HFFc6 (cell line): ENCODE measurements around the gene KCNB1. TPM values are rescaled to one million over a fixed set of nuclear protein-coding genes. Genes with fewer than 3 reads are reported as not detected.

Experiments
- DNase-seq: peaks from one replicate; pipeline ENCODE4 v3.0.0-alpha.2; 2018
- H3K27ac Mint-ChIP-seq: 2 replicates; pipeline ENCODE4 v1.8.0; 2020; ENCODE audit warnings: mild to moderate bottlenecking, mixed read lengths
- H3K27me3 Mint-ChIP-seq: 2 replicates; pipeline ENCODE4 v1.8.0; 2021; ENCODE audit warnings: mild to moderate bottlenecking, moderate library complexity, mixed read lengths; ENCODE audit not compliant: insufficient read depth
- H3K36me3 Mint-ChIP-seq: 2 replicates; pipeline ENCODE4 v1.8.0; 2021; ENCODE audit warnings: low read depth, mixed read lengths
- H3K4me1 Mint-ChIP-seq: 2 replicates; pipeline ENCODE4 v1.8.0; 2020; ENCODE audit warnings: low read depth, mixed read lengths
- H3K4me3 Mint-ChIP-seq: 2 replicates; pipeline ENCODE4 v1.8.0; 2020; ENCODE audit warnings: mild to moderate bottlenecking, moderate library complexity, mixed read lengths
- H3K9me3 Mint-ChIP-seq: 2 replicates; pipeline ENCODE4 v1.8.0; 2020; ENCODE audit warnings: mild to moderate bottlenecking, mixed read lengths
- total RNA-seq, 6 experiments: library from RNA; stranded (reverse); fragmentation: NEBNext Ultra II Directional; extraction: Animal tissue kit (Norgen Biotek cat#: 25700); gene quantifications; 2 replicates in 1 of 6; 3 replicates in 5 of 6; pipeline ENCODE4 v1.2.3, GENCODE V29; 2021
- TF ChIP-seq, protein P1 (sequence below): fragments of 200-600 bp; sonication (generic); IDR thresholded peaks from 2 replicates; pipeline ENCODE4 v1.5.0; 2021; ENCODE audit warnings: antibody characterized with exemption, mild to moderate bottlenecking

KCNB1 gene
- total RNA-seq, 6 experiments from 2014 or later: 0.05 to 1.2 (median 0.20) TPM

DNA sequence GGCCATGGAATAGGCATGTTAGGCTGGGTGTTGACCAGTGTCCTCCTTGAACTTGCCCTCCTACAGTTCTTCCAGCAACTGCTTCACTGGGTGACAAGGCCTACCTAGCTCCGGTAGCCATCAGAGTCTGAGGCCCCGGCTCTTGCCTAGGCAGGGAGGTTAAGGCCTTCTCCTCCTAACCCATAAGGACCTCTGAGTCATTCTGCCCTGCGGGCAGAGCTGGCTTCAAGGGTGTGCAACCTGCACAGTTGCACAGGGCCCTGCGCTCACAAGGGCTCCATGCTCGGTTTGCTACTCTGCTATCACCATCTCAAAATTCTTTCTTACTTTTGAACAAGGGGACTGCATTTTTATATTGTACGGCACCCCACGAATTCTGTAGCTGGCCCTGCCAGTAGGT, 17.9 kb downstream of the KCNB1 start:
- no peak overlapping the region for H3K4me3 Mint-ChIP-seq
- DNase-seq: no peak
- H3K27ac Mint-ChIP-seq: no peak overlapping the region
- H3K36me3 Mint-ChIP-seq: no peaks in the 10 kb centered on the region
- peaks cover 57% of the 10 kb centered on the region for H3K27me3 Mint-ChIP-seq
- no peaks in the 10 kb centered on the region for H3K9me3 Mint-ChIP-seq
- TF ChIP-seq, protein P1, sequence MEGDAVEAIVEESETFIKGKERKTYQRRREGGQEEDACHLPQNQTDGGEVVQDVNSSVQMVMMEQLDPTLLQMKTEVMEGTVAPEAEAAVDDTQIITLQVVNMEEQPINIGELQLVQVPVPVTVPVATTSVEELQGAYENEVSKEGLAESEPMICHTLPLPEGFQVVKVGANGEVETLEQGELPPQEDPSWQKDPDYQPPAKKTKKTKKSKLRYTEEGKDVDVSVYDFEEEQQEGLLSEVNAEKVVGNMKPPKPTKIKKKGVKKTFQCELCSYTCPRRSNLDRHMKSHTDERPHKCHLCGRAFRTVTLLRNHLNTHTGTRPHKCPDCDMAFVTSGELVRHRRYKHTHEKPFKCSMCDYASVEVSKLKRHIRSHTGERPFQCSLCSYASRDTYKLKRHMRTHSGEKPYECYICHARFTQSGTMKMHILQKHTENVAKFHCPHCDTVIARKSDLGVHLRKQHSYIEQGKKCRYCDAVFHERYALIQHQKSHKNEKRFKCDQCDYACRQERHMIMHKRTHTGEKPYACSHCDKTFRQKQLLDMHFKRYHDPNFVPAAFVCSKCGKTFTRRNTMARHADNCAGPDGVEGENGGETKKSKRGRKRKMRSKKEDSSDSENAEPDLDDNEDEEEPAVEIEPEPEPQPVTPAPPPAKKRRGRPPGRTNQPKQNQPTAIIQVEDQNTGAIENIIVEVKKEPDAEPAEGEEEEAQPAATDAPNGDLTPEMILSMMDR: no peak
- H3K4me1 Mint-ChIP-seq: no peaks in the 10 kb centered on the region

DNA sequence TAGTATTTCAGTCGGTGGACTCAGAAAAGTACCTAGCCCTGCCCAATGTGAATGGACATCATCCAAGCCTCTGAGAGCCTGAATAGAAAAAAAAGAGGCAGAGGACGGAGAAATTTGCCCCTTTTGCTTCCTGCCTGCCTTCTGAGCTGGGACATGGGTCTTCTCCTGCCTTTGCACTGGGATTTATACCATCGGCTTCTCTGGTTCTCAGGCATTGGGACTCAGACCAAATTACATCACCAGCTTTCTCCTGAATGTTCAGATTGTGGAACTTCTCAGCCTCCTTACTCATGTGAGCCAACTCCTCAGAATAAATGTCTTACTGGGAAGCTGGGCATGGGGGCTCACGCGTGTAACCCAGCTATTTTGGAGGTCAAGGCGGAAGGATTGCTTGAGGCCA, 19.8 kb downstream of the KCNB1 start:
- no peak overlapping the region for H3K27ac Mint-ChIP-seq
- peaks cover 60% of the 10 kb centered on the region for H3K27me3 Mint-ChIP-seq
- H3K36me3 Mint-ChIP-seq: no peaks in the 10 kb centered on the region
- H3K4me3 Mint-ChIP-seq: no peak overlapping the region
- H3K4me1 Mint-ChIP-seq: no peaks in the 10 kb centered on the region
- no peaks in the 10 kb centered on the region for H3K9me3 Mint-ChIP-seq
- TF ChIP-seq, protein P1: no peak
- no peak for DNase-seq

DNA sequence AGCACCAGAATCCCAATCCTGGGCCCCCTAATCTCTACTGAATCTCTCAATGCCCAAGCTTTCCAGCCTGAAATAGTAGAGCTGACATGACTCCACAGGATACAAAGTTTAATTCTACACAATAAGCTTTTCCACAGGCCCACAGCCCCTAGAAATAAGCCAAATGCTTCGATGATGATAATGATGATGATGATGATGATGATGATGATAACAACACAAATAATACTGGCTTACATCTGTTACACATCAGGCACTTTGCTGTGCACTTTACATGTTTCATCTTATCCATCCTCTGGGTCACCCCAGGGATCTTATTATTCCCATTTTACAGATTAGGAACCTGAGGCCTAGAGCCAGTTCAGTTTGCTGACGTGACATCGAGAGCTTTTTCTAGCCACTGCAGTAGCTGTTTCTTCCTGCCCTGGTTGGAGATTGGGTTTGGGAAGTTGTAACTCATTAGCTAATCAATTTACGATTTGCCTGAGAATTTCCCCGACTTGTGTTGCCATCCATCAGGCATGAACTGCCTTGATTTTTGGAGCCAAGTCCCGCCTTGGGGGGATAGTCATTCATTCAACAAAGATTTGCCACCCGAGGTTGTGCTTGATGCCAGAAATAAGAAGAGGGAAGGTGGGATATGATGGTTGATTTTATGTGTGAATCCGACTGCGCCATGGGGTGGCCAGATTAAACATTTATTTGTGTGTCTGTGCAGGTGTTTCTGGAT, 20.4 kb downstream of the KCNB1 start:
- Mint-ChIP-seq H3K36me3 (no peaks in the 10 kb centered on the region), H3K4me1 (no peaks in the 10 kb centered on the region), H3K27ac (no peak overlapping the region), H3K4me3 (no peak overlapping the region), H3K9me3 (no peaks in the 10 kb centered on the region), H3K27me3 (peaks cover 55% of the 10 kb centered on the region)
- no peak for DNase-seq
- TF ChIP-seq, protein P1: no peak

- no peaks in the 10 kb centered on the region for H3K36me3 Mint-ChIP-seq
- H3K27ac Mint-ChIP-seq: no peak overlapping the region
- H3K27me3 Mint-ChIP-seq: peaks cover 65% of the 10 kb centered on the region
- H3K9me3 Mint-ChIP-seq: no peaks in the 10 kb centered on the region
- H3K4me3 Mint-ChIP-seq: no peak overlapping the region
- TF ChIP-seq, protein P1: no peak
- H3K4me1 Mint-ChIP-seq: no peaks in the 10 kb centered on the region
- DNase-seq: no peak
These were observed 21.6 kb downstream of the KCNB1 start for GRCh38 chr20:49460916-49461315.

DNA sequence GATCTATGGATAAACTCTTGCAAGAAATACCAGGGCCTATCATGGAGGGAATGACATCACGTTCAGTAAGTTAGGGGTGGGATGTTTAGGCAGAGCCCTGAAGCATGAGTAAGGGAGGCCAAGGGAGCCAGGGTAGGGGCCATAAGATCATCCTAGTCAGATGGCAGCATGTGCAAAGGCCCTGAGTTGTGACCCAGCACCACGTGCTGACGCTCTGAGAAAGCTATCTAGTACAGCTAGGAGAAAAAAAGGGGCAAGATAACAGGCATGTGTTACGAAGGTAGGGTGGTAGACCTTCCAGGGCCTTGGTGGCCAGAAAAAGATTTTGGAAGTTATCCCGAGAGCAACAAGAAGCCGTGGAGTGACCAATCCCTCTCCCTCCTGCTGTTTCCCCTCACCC, 22.3 kb downstream of the KCNB1 start:
- H3K36me3 Mint-ChIP-seq: no peaks in the 10 kb centered on the region
- TF ChIP-seq, protein P1: no peak
- no peaks in the 10 kb centered on the region for H3K4me1 Mint-ChIP-seq
- H3K27me3 Mint-ChIP-seq: peaks cover 62% of the 10 kb centered on the region
- no peaks in the 10 kb centered on the region for H3K9me3 Mint-ChIP-seq
- no peak overlapping the region for H3K27ac Mint-ChIP-seq
- no peak for DNase-seq
- no peak overlapping the region for H3K4me3 Mint-ChIP-seq
